OCI-LY1 (cell line): ENCODE data around the gene SNX7.
A peak's percentile ranks its signal among the peaks of the same experiment; 100 is the strongest.

Source experiments
- H2AFZ ChIP-seq: fragments of 200-600 bp; sonication (generic), shearing (Covaris generic); 2 replicates; pipeline ENCODE4 v1.6.0; 2014; ENCODE audit warnings: antibody characterized with exemption, mild to moderate bottlenecking, low read length
- H3F3A ChIP-seq: fragments of 200-600 bp; sonication (generic), shearing (Covaris generic); 2 replicates; pipeline ENCODE4 v1.6.0; 2014; ENCODE audit warnings: mild to moderate bottlenecking, antibody characterized with exemption, low read length, moderate library complexity; ENCODE audit not compliant: insufficient read depth
- H3K27ac ChIP-seq: fragments of 200-600 bp; sonication (generic); 2 replicates; pipeline ENCODE4 v1.5.1; 2014; ENCODE audit warnings: low read length, mixed run types, mild to moderate bottlenecking, low read depth; ENCODE audit not compliant: poor library complexity, severe bottlenecking
- H3K27me3 ChIP-seq: fragments of 200-600 bp; sonication (generic); 2 replicates; pipeline ENCODE4 v1.6.0; 2014; ENCODE audit warnings: antibody characterized with exemption, mild to moderate bottlenecking, low read length, moderate library complexity; ENCODE audit not compliant: insufficient read depth
- H3K36me3 ChIP-seq: fragments of 200-600 bp; sonication (generic); 2 replicates; pipeline ENCODE4 v1.6.1; 2014; ENCODE audit warnings: mild to moderate bottlenecking, antibody characterized with exemption, low read length, moderate library complexity, mixed read lengths; ENCODE audit not compliant: insufficient read depth
- H3K4me1 ChIP-seq: fragments of 200-600 bp; sonication (generic); 2 replicates; pipeline ENCODE4 v1.5.1; 2014; ENCODE audit warnings: mild to moderate bottlenecking, low read length, moderate library complexity; ENCODE audit not compliant: insufficient read depth, severe bottlenecking
- H3K4me2 ChIP-seq: fragments of 200-600 bp; sonication (generic), shearing (Covaris generic); 2 replicates; pipeline ENCODE4 v1.6.1; 2014; ENCODE audit warnings: low read length
- H3K4me3 ChIP-seq: fragments of 200-600 bp; sonication (generic); 2 replicates; pipeline ENCODE4 v1.5.1; 2014; ENCODE audit warnings: low read length, low read depth, mild to moderate bottlenecking, mixed read lengths; ENCODE audit not compliant: poor library complexity, severe bottlenecking
- H3K79me2 ChIP-seq: fragments of 200-600 bp; shearing (Covaris generic); 2 replicates; pipeline ENCODE4 v1.6.1; 2016; ENCODE audit warnings: mixed run types, low read length, mixed read lengths; ENCODE audit not compliant: insufficient read depth
- H3K9ac ChIP-seq: fragments of 200-600 bp; sonication (generic), shearing (Covaris generic); 2 replicates; pipeline ENCODE4 v1.6.1; 2014; ENCODE audit warnings: mild to moderate bottlenecking, low read length, mixed read lengths
- H3K9me2 ChIP-seq: fragments of 200-600 bp; sonication (generic), shearing (Covaris generic); 2 replicates; pipeline ENCODE4 v1.6.1; 2014; ENCODE audit warnings: low read depth, mild to moderate bottlenecking, low read length, mixed read lengths
- H3K9me3 ChIP-seq: fragments of 200-600 bp; shearing (Covaris generic); 2 replicates; pipeline ENCODE4 v1.6.1; 2014; ENCODE audit warnings: low read length, mixed read lengths
- H4K20me1 ChIP-seq: fragments of 200-600 bp; sonication (generic), shearing (Covaris generic); 2 replicates; pipeline ENCODE4 v1.6.0; 2016; ENCODE audit warnings: mild to moderate bottlenecking, low read length; ENCODE audit not compliant: insufficient read depth
- EZH2 ChIP-seq: fragments of 200-600 bp; sonication (generic), shearing (Covaris generic); IDR thresholded peaks from 2 replicates; pipeline ENCODE4 v1.8.0; 2017; ENCODE audit warnings: borderline replicate concordance, mixed run types, mild to moderate bottlenecking, antibody characterized with exemption, low read length, moderate library complexity, mixed read lengths
- TF ChIP-seq, protein P1 (sequence below): fragments of 200-600 bp; sonication (generic), shearing (Covaris generic); IDR thresholded peaks from 2 replicates; pipeline ENCODE4 v1.5.1; 2017; ENCODE audit warnings: mild to moderate bottlenecking, antibody characterized with exemption, low read length, moderate library complexity, mixed read lengths

Gene SNX7

DNA sequence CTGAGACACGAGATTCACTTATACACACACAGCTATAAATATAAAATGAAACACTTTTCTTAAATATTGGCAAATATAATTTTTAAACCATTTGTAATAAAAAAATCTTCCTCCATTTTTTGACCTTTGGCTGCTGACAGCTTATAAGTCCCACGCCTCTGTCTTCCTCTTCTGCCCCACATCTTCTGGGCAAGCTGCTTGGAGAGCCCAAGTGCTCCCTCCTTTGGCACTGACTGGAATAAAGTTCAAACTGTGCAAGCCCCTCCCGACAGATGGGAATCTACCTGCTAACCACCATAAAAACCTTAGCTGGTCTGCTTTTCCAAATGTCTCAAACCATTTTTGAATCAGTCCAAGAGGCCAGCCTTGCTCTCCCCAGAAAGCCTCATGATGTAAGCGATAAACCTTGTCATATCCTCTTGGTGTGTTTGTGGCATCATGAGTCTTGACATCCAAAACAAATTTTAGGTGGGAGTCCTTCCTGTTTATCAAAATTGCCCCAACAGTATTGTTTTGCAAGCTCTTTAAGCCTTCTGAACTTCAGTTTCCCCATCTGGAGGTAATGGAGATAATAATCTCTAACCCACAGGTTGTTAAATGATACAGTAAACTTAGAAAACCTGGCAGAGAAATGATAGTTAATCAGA lies 99.8 kb downstream of the SNX7 start:
- H3K9me3 ChIP-seq: no peaks in the 10 kb centered on the region
- TF ChIP-seq, protein P1, sequence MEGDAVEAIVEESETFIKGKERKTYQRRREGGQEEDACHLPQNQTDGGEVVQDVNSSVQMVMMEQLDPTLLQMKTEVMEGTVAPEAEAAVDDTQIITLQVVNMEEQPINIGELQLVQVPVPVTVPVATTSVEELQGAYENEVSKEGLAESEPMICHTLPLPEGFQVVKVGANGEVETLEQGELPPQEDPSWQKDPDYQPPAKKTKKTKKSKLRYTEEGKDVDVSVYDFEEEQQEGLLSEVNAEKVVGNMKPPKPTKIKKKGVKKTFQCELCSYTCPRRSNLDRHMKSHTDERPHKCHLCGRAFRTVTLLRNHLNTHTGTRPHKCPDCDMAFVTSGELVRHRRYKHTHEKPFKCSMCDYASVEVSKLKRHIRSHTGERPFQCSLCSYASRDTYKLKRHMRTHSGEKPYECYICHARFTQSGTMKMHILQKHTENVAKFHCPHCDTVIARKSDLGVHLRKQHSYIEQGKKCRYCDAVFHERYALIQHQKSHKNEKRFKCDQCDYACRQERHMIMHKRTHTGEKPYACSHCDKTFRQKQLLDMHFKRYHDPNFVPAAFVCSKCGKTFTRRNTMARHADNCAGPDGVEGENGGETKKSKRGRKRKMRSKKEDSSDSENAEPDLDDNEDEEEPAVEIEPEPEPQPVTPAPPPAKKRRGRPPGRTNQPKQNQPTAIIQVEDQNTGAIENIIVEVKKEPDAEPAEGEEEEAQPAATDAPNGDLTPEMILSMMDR: peak; percentile 16; the same call in 1 of the 2 replicates
- TF ChIP-seq EZH2: no peak
- H3K9ac ChIP-seq: no peak overlapping the region
- H3K4me2 ChIP-seq: no peak overlapping the region
- no peak overlapping the region for H3K27ac ChIP-seq
- no peak overlapping the region for H2AFZ ChIP-seq
- H3K79me2 ChIP-seq: no peaks in the 10 kb centered on the region
- no peaks in the 10 kb centered on the region for H3F3A ChIP-seq
- no peaks in the 10 kb centered on the region for H3K9me2 ChIP-seq
- H3K4me1 ChIP-seq: no peaks in the 10 kb centered on the region
- H3K4me3 ChIP-seq: no peak overlapping the region
- no peaks in the 10 kb centered on the region for H3K36me3 ChIP-seq
- no peaks in the 10 kb centered on the region for H4K20me1 ChIP-seq
- no peaks in the 10 kb centered on the region for H3K27me3 ChIP-seq

DNA sequence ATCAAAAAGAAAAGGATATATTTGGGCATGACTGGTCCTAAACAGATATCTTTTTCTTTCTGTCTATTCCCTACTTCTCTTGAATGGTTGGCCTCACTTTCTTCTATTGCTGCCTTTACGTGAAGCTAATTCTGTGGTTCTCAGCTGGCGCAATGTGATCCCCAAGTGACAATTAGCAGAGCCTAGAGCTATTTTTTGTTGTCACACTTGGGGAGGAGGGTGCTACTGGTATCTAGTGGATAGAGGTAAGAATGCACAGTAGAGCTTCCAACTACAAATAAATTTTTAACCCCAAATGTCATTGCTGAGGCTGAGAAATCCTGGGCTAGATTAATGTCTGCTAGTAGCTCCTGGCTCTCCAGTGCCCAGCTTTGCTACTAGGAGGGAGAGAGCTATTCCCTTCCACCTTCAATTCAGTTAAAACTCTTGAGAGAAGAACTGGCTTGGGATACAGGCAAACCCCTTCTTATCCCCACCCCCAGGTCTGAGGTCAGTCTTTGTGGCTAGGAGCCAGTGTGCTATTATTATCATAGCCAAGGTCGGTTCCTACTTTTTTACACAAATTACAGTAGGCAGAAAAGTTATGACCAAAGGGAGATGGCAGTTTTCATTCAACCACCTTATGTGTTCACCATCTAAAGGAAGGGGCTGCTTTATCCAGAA lies 102.1 kb downstream of the SNX7 start:
- no peaks in the 10 kb centered on the region for H4K20me1 ChIP-seq
- TF ChIP-seq, protein P1: no peak
- no peak for TF ChIP-seq EZH2

DNA sequence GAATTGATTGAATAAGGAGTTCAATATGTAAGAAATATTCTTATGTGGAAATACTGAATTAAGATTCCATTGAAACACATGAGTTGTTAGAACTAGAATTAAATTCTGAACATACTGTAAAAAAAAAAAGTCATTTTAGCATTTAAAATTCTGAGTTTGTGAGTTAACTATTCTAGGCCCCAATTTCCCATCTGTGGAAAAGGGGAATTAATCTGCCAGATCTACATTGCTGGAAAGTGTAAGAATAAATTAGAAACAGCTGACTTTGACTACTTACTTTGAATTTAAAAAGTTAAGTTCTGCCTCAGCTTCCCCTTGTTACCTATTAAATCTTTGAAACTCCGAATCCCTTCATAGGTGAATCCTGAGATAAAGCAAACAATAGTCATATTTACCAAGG lies 103.0 kb downstream of the SNX7 start:
- H3K4me2 ChIP-seq: no peak overlapping the region
- no peaks in the 10 kb centered on the region for H4K20me1 ChIP-seq
- no peak overlapping the region for H3K9ac ChIP-seq
- H3K9me2 ChIP-seq: no peaks in the 10 kb centered on the region
- no peaks in the 10 kb centered on the region for H3K27me3 ChIP-seq
- H3K79me2 ChIP-seq: no peaks in the 10 kb centered on the region
- H3K4me1 ChIP-seq: no peaks in the 10 kb centered on the region
- no peaks in the 10 kb centered on the region for H3K36me3 ChIP-seq
- TF ChIP-seq, protein P1: no peak
- no peak for TF ChIP-seq EZH2
- no peak overlapping the region for H3K4me3 ChIP-seq
- H3F3A ChIP-seq: no peaks in the 10 kb centered on the region
- no peaks in the 10 kb centered on the region for H3K9me3 ChIP-seq
- no peak overlapping the region for H3K27ac ChIP-seq
- no peak overlapping the region for H2AFZ ChIP-seq

More for the DNA sequence above, 102.1 kb downstream of the SNX7 start:
- no peaks in the 10 kb centered on the region for H3K79me2 ChIP-seq
- H3K36me3 ChIP-seq: no peaks in the 10 kb centered on the region
- H3K9ac ChIP-seq: no peak overlapping the region
- H3K9me3 ChIP-seq: no peaks in the 10 kb centered on the region
- H3K4me3 ChIP-seq: no peak overlapping the region
- no peak overlapping the region for H2AFZ ChIP-seq
- H3K4me1 ChIP-seq: no peaks in the 10 kb centered on the region
- no peaks in the 10 kb centered on the region for H3K27me3 ChIP-seq
- H3K27ac ChIP-seq: no peak overlapping the region
- no peak overlapping the region for H3K4me2 ChIP-seq
- H3F3A ChIP-seq: no peaks in the 10 kb centered on the region
- no peaks in the 10 kb centered on the region for H3K9me2 ChIP-seq
